ENCODE results near the gene ARVCF.

ARVCF gene

DNA sequence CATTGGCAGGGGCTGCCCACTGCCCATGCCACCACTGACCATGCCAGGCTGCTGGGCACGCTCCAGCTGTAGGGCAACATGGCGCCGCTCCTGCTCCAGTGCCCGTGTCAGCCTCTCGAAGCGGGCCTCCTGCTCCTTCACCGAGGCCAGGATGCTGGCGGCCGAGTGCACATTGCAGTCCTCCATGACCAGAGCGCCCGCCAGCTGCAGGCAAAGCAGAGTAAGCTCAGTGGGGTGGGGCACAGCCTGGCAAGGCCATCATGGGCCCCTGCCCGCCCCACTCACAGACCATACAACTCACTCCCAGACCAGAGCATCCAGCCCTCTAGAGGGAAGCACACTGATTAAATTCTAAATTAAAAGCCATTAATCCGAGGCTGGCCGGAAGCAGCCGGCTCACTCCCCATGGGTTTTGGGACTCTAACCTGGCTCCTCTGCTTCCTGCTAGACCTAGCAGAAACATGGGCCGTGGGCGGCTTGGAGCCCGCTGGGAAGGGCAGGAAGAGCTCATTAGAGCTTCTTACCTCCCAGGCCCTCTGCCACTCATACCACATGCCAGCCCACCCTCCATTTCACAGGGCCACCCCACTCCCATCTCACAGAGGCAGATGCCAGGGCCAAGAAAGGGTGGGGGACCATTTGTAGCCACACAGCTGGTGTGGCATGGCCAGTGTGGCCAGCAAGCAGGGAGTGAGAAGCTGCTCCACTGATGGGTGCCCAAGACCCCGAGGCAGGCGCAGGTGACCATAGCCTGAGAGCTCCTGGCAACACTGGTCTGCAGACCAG, 25.8 kb downstream of the ARVCF start:
- H3K27ac ChIP-seq (ENCODE audit: low read depth, low read length): no peak overlapping the region
- peaks cover 2% of the 10 kb centered on the region for H3K79me2 ChIP-seq (ENCODE audit: control insufficient read depth, insufficient read depth, low read length, poor library complexity)
- H3K9me3 ChIP-seq (ENCODE audit: insufficient read depth, low read depth, low read length): no peaks in the 10 kb centered on the region
- DNase-seq: no peak
- no peak overlapping the region for H2BK120ac ChIP-seq (ENCODE audit: insufficient read depth, low read length, poor library complexity)
- H3K18ac ChIP-seq (ENCODE audit: low read length): no peak overlapping the region
- H3K4me2 ChIP-seq (ENCODE audit: low read length): no peak overlapping the region
- no peak overlapping the region for H3K23ac ChIP-seq (ENCODE audit: low read length)
- no peak overlapping the region for H4K91ac ChIP-seq (ENCODE audit: low read depth, low read length)
- no peak overlapping the region for H2AK5ac ChIP-seq (ENCODE audit: low read length)
- H3K36me3 ChIP-seq (ENCODE audit: control insufficient read depth in 1 of 2, insufficient read depth in 2 of 2, low read length in 2 of 2): no peaks in the 10 kb centered on the region
- H3K9ac ChIP-seq (ENCODE audit: low read length): no peak overlapping the region
- H3K79me1 ChIP-seq (ENCODE audit: low read length): no peaks in the 10 kb centered on the region
- no CpG with 5 or more reads among the region's 20 CpGs for WGBS (ENCODE audit: extremely low coverage, insufficient coverage, insufficient read length)
- H3K14ac ChIP-seq (ENCODE audit: low read length): no peak overlapping the region
- no peak overlapping the region for H2BK5ac ChIP-seq (ENCODE audit: low read depth, low read length, poor library complexity)
- no peak overlapping the region for H3K4ac ChIP-seq (ENCODE audit: low read depth, low read length)
- no peak overlapping the region for H2BK12ac ChIP-seq (ENCODE audit: low read length)
- H3K4me1 ChIP-seq (ENCODE audit: control insufficient read depth in 1 of 2, insufficient read depth in 2 of 2, low read length in 2 of 2): peaks cover 9 to 10% of the 10 kb centered on the region in 2 experiments
- no peak overlapping the region for H4K12ac ChIP-seq (ENCODE audit: low read depth, low read length)
- H2AFZ ChIP-seq (ENCODE audit: insufficient read depth, low read length, poor library complexity): no peak overlapping the region
- H3K4me3 ChIP-seq (ENCODE audit: low read depth, low read length): no peak overlapping the region
- H3K27me3 ChIP-seq (ENCODE audit: insufficient read depth, low read length): no peaks in the 10 kb centered on the region
- H4K8ac ChIP-seq (ENCODE audit: low read depth, low read length): no peak overlapping the region

DNA sequence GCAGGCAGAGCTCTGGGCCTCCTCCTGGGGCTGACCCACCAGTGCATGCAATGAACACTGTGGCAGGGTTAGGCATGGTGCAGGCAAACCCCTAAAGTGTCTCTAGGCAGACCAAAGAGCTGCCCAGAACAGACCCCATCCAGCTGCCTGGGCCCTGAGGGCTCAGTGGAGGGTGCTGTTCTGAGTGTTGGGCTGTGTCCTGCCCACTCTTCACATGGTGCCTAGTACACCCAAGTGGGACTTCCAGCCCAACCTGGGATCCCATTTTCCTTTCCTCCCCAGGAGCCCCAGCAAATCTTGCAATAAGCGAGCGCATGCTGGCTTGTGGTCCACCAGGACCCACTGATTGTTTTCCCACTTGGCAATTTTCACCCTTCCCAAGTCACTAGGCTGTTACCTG, 26.4 kb downstream of the ARVCF start:
- no peak overlapping the region for H3K4me2 ChIP-seq (ENCODE audit: low read length)
- no peak overlapping the region for H3K18ac ChIP-seq (ENCODE audit: low read length)
- H3K27me3 ChIP-seq (ENCODE audit: insufficient read depth, low read length): no peaks in the 10 kb centered on the region
- H4K91ac ChIP-seq (ENCODE audit: low read depth, low read length): no peak overlapping the region
- H2BK120ac ChIP-seq (ENCODE audit: insufficient read depth, low read length, poor library complexity): no peak overlapping the region
- peaks cover 2% of the 10 kb centered on the region for H3K79me2 ChIP-seq (ENCODE audit: control insufficient read depth, insufficient read depth, low read length, poor library complexity)
- H2BK12ac ChIP-seq (ENCODE audit: low read length): no peak overlapping the region
- no peak overlapping the region for H2BK5ac ChIP-seq (ENCODE audit: low read depth, low read length, poor library complexity)
- no peaks in the 10 kb centered on the region for H3K79me1 ChIP-seq (ENCODE audit: low read length)
- H4K12ac ChIP-seq (ENCODE audit: low read depth, low read length): no peak overlapping the region
- no peak overlapping the region for H2AFZ ChIP-seq (ENCODE audit: insufficient read depth, low read length, poor library complexity)
- no peak overlapping the region for H2AK5ac ChIP-seq (ENCODE audit: low read length)
- H3K23ac ChIP-seq (ENCODE audit: low read length): no peak overlapping the region
- no peak overlapping the region for H3K14ac ChIP-seq (ENCODE audit: low read length)
- H3K4me3 ChIP-seq (ENCODE audit: low read depth, low read length): no peak overlapping the region
- H3K9me3 ChIP-seq (ENCODE audit: insufficient read depth, low read depth, low read length): no peaks in the 10 kb centered on the region
- no peak for DNase-seq
- H3K9ac ChIP-seq (ENCODE audit: low read length): no peak overlapping the region
- H3K36me3 ChIP-seq (ENCODE audit: control insufficient read depth in 1 of 2, insufficient read depth in 2 of 2, low read length in 2 of 2): no peaks in the 10 kb centered on the region
- H3K4ac ChIP-seq (ENCODE audit: low read depth, low read length): no peak overlapping the region
- no peak overlapping the region for H3K27ac ChIP-seq (ENCODE audit: low read depth, low read length)
- no peak overlapping the region for H4K8ac ChIP-seq (ENCODE audit: low read depth, low read length)
- peaks cover 9 to 10% of the 10 kb centered on the region in 2 experiments for H3K4me1 ChIP-seq (ENCODE audit: control insufficient read depth in 1 of 2, insufficient read depth in 2 of 2, low read length in 2 of 2)
- no CpG with 5 or more reads among the region's 2 CpGs for WGBS (ENCODE audit: extremely low coverage, insufficient coverage, insufficient read length)

DNA sequence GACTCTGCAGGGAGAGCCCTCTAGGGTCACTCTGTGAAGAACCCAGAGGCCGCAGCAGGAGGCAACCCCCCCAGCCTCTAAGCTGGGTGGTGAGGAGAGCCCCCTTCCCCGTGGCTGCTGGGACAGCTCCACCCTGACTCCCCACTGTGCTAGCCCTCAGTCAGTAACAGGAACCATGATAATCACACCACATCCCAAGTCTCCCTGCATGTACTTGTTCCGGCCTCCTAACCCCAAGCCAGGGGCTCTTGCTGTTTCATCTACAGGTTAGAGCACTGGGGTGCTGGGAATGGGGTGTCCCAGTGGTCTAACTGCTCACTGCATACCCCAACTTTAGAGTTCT, 26.9 kb downstream of the ARVCF start:
- H2BK120ac ChIP-seq (ENCODE audit: insufficient read depth, low read length, poor library complexity): no peak overlapping the region
- no peaks in the 10 kb centered on the region for H3K9me3 ChIP-seq (ENCODE audit: insufficient read depth, low read depth, low read length)
- H2BK5ac ChIP-seq (ENCODE audit: low read depth, low read length, poor library complexity): no peak overlapping the region
- H2AK5ac ChIP-seq (ENCODE audit: low read length): no peak overlapping the region
- H3K79me1 ChIP-seq (ENCODE audit: low read length): no peaks in the 10 kb centered on the region
- no peak overlapping the region for H3K4me3 ChIP-seq (ENCODE audit: low read depth, low read length)
- no peaks in the 10 kb centered on the region for H3K27me3 ChIP-seq (ENCODE audit: insufficient read depth, low read length)
- no peak overlapping the region for H2BK12ac ChIP-seq (ENCODE audit: low read length)
- DNase-seq: no peak
- no peak overlapping the region for H4K12ac ChIP-seq (ENCODE audit: low read depth, low read length)
- H3K79me2 ChIP-seq (ENCODE audit: control insufficient read depth, insufficient read depth, low read length, poor library complexity): peaks cover 2% of the 10 kb centered on the region
- H3K9ac ChIP-seq (ENCODE audit: low read length): no peak overlapping the region
- H3K4ac ChIP-seq (ENCODE audit: low read depth, low read length): no peak overlapping the region
- no peaks in the 10 kb centered on the region for H3K36me3 ChIP-seq (ENCODE audit: control insufficient read depth in 1 of 2, insufficient read depth in 2 of 2, low read length in 2 of 2)
- no peak overlapping the region for H3K4me2 ChIP-seq (ENCODE audit: low read length)
- WGBS (ENCODE audit: extremely low coverage, insufficient coverage, insufficient read length): no CpG with 5 or more reads among the region's 3 CpGs
- no peak overlapping the region for H3K18ac ChIP-seq (ENCODE audit: low read length)
- no peak overlapping the region for H4K8ac ChIP-seq (ENCODE audit: low read depth, low read length)
- no peak overlapping the region for H4K91ac ChIP-seq (ENCODE audit: low read depth, low read length)
- no peak overlapping the region for H2AFZ ChIP-seq (ENCODE audit: insufficient read depth, low read length, poor library complexity)
- H3K14ac ChIP-seq (ENCODE audit: low read length): no peak overlapping the region
- H3K23ac ChIP-seq (ENCODE audit: low read length): no peak overlapping the region
- no peak overlapping the region for H3K27ac ChIP-seq (ENCODE audit: low read depth, low read length)
- H3K4me1 ChIP-seq (ENCODE audit: control insufficient read depth in 1 of 2, insufficient read depth in 2 of 2, low read length in 2 of 2): peaks cover 9 to 10% of the 10 kb centered on the region in 2 experiments

DNA sequence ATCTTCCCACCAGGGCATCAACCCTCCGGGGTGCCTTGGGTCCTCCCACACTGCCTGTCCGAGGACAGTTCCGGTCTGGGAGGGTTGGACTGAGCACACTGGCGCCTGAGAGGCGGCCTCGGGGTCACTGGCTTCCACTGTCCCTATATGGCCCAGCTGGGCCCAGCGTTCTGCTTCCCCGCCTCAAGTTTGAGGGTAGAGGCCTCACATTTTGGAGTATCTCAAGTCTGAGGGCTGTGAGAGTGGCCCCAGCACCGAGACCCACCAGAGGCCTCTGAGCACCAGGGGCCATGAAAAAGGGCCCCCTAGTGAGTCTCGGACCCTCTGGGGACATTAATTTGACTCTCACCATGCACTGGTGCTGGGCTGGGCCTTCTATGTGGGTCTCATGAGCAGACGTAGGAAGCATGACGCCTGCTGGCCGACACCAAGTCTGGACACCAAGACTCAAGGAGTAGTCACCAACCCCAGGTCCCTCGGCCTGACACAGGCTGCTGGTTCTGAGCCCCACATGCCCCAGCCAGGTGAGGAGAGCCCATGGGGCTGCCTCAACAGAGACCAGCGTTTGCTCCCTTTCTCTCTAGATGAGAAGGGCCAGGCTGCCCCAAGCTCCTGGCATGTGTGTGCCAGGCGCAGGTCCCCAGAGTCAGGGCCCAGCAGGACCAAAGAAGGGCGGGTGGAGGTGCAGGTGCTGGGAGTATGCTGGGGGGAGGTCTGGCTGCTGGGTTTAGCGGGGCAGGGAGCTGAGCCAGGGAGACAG, 27.5 kb downstream of the ARVCF start:
- Histone ChIP-seq H4K91ac (ENCODE audit: low read depth, low read length) (no peak overlapping the region), H2BK5ac (ENCODE audit: low read depth, low read length, poor library complexity) (no peak overlapping the region), H3K14ac (ENCODE audit: low read length) (no peak overlapping the region), H3K4me3 (ENCODE audit: low read depth, low read length) (no peak overlapping the region), H3K4me2 (ENCODE audit: low read length) (no peak overlapping the region), H3K9me3 (ENCODE audit: insufficient read depth, low read depth, low read length) (no peaks in the 10 kb centered on the region), H3K4ac (ENCODE audit: low read depth, low read length) (no peak overlapping the region), H3K9ac (ENCODE audit: low read length) (no peak overlapping the region), H3K27me3 (ENCODE audit: insufficient read depth, low read length) (no peaks in the 10 kb centered on the region), H3K79me1 (ENCODE audit: low read length) (no peaks in the 10 kb centered on the region), H3K4me1 (ENCODE audit: control insufficient read depth in 1 of 2, insufficient read depth in 2 of 2, low read length in 2 of 2) (peaks cover 13% of the 10 kb centered on the region in 2 experiments), H3K79me2 (ENCODE audit: control insufficient read depth, insufficient read depth, low read length, poor library complexity) (peaks cover 2% of the 10 kb centered on the region), H4K8ac (ENCODE audit: low read depth, low read length) (no peak overlapping the region), H2BK12ac (ENCODE audit: low read length) (no peak overlapping the region), H4K12ac (ENCODE audit: low read depth, low read length) (no peak overlapping the region), H3K27ac (ENCODE audit: low read depth, low read length) (no peak overlapping the region), H2BK120ac (ENCODE audit: insufficient read depth, low read length, poor library complexity) (no peak overlapping the region), H3K18ac (ENCODE audit: low read length) (no peak overlapping the region), H2AK5ac (ENCODE audit: low read length) (no peak overlapping the region), H2AFZ (ENCODE audit: insufficient read depth, low read length, poor library complexity) (no peak overlapping the region), H3K36me3 (ENCODE audit: control insufficient read depth in 1 of 2, insufficient read depth in 2 of 2, low read length in 2 of 2) (no peaks in the 10 kb centered on the region), H3K23ac (ENCODE audit: low read length) (no peak overlapping the region)
- DNase-seq: no peak
- no CpG with 5 or more reads among the region's 18 CpGs for WGBS (ENCODE audit: extremely low coverage, insufficient coverage, insufficient read length)
